GM12801 (cell line): Measurements from ENCODE around the gene PMP22.

Experiments used
- CTCF ChIP-seq: IDR thresholded peaks from one replicate; pipeline ENCODE4 v1.5.1; 2011; ENCODE audit warnings: control low read depth; ENCODE audit not compliant: insufficient read length; ENCODE audit errors: extremely low read depth

PMP22 gene

GRCh38 chr17:15267996-15268395 lies 2.9 kb upstream of the PMP22 start:
- no peak for TF ChIP-seq CTCF

- TF ChIP-seq CTCF: no peak
Observed at GRCh38 chr17:15266325-15267125, 1.4 kb upstream of the PMP22 start.

GRCh38 chr17:15264542-15264941 lies 584 bp downstream of the PMP22 start:
- TF ChIP-seq CTCF: no peak

- no peak for TF ChIP-seq CTCF
Observed at GRCh38 chr17:15263680-15264079, 1.4 kb downstream of the PMP22 start.

- no peak for TF ChIP-seq CTCF
Observed at GRCh38 chr17:15263206-15263579, 1.9 kb downstream of the PMP22 start.

- TF ChIP-seq CTCF: no peak
Observed at GRCh38 chr17:15262291-15263205, 2.6 kb downstream of the PMP22 start.

GRCh38 chr17:15261802-15262290 lies 3.3 kb downstream of the PMP22 start:
- TF ChIP-seq CTCF: no peak
